ENCODE data around the gene MACROD2.

- TF ChIP-seq, protein P1, sequence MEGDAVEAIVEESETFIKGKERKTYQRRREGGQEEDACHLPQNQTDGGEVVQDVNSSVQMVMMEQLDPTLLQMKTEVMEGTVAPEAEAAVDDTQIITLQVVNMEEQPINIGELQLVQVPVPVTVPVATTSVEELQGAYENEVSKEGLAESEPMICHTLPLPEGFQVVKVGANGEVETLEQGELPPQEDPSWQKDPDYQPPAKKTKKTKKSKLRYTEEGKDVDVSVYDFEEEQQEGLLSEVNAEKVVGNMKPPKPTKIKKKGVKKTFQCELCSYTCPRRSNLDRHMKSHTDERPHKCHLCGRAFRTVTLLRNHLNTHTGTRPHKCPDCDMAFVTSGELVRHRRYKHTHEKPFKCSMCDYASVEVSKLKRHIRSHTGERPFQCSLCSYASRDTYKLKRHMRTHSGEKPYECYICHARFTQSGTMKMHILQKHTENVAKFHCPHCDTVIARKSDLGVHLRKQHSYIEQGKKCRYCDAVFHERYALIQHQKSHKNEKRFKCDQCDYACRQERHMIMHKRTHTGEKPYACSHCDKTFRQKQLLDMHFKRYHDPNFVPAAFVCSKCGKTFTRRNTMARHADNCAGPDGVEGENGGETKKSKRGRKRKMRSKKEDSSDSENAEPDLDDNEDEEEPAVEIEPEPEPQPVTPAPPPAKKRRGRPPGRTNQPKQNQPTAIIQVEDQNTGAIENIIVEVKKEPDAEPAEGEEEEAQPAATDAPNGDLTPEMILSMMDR (IDR thresholded peaks at IDR 0.05), result no peak
- TF ChIP-seq POLR2A (IDR thresholded peaks at IDR 0.05), result no peak
These were observed 1871.8 kb downstream of the MACROD2 start for GRCh38 chr20:15866916-15867730.
